Measurements from ENCODE around the gene MBNL3. TPM values are rescaled to one million over a fixed set of nuclear protein-coding genes. Genes with fewer than 3 reads are reported as not detected.

MBNL3 gene
- total RNA-seq, 1 experiment from 2014 or later: 195 TPM

- no peaks in the 10 kb centered on the region for H3K9me3 Mint-ChIP-seq (ENCODE audit: unreplicated experiment)
- 0 out of 2 replicates have a peak, but pooled peaks cover 13% of the 10 kb centered on the region for H3K4me1 ChIP-seq
- CTCF ChIA-PET: interaction anchor here (1.6 kb wide), 1 partner anchor 71 kb away, joined by 6 read pairs; no protein-coding TSS in a partner anchor
- no peaks in the 10 kb centered on the region for H3K4me1 Mint-ChIP-seq (ENCODE audit: low read depth, unreplicated experiment)
- H3K4me3 Mint-ChIP-seq (ENCODE audit: unreplicated experiment): no peak overlapping the region
- H3K36me3 Mint-ChIP-seq (ENCODE audit: insufficient read depth, unreplicated experiment): no peaks in the 10 kb centered on the region
- H3K9me3 ChIP-seq: no peaks in the 10 kb centered on the region
- POLR2A ChIA-PET: no interaction called here
- no peaks in the 10 kb centered on the region for H3K27me3 Mint-ChIP-seq (ENCODE audit: insufficient read depth, unreplicated experiment)
- H3K27me3 ChIP-seq (replicated peaks; ENCODE audit: control insufficient read depth, insufficient read depth, low read length): no peaks in the 10 kb centered on the region
- no peak for DNase-seq
- no peak overlapping the region for H3K4me3 ChIP-seq (ENCODE audit: low read depth, low read length)
- no peak overlapping the region for H3K27ac Mint-ChIP-seq (ENCODE audit: unreplicated experiment)
- no TSS peak for BruUV-seq (replicated peaks)
- no peaks in the 10 kb centered on the region for H3K36me3 ChIP-seq (ENCODE audit: control insufficient read depth, insufficient read depth, low read length)
- intact Hi-C loops (cut with micrococcal nuclease; ENCODE audit: unreplicated experiment): loop anchor here (10.0 kb wide), 2 partner anchors 189 to 649 kb away; no protein-coding TSS in a partner anchor
- TF ChIP-seq, protein P1, sequence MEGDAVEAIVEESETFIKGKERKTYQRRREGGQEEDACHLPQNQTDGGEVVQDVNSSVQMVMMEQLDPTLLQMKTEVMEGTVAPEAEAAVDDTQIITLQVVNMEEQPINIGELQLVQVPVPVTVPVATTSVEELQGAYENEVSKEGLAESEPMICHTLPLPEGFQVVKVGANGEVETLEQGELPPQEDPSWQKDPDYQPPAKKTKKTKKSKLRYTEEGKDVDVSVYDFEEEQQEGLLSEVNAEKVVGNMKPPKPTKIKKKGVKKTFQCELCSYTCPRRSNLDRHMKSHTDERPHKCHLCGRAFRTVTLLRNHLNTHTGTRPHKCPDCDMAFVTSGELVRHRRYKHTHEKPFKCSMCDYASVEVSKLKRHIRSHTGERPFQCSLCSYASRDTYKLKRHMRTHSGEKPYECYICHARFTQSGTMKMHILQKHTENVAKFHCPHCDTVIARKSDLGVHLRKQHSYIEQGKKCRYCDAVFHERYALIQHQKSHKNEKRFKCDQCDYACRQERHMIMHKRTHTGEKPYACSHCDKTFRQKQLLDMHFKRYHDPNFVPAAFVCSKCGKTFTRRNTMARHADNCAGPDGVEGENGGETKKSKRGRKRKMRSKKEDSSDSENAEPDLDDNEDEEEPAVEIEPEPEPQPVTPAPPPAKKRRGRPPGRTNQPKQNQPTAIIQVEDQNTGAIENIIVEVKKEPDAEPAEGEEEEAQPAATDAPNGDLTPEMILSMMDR (IDR thresholded peaks at IDR 0.05; ENCODE audit: insufficient read depth in 1 of 2, low read depth in 1 of 2, low read length in 1 of 2, severe bottlenecking in 1 of 2, unreplicated experiment in 1 of 2): no peak
Observed at GRCh38 chrX:132483488-132483887, 5.3 kb downstream of the MBNL3 start.

- Mint-ChIP-seq H3K4me1 (ENCODE audit: low read depth, unreplicated experiment) (no peaks in the 10 kb centered on the region), H3K4me3 (ENCODE audit: unreplicated experiment) (no peak overlapping the region), H3K27me3 (ENCODE audit: insufficient read depth, unreplicated experiment) (no peaks in the 10 kb centered on the region), H3K27ac (ENCODE audit: unreplicated experiment) (no peak overlapping the region), H3K36me3 (ENCODE audit: insufficient read depth, unreplicated experiment) (no peaks in the 10 kb centered on the region), H3K9me3 (ENCODE audit: unreplicated experiment) (no peaks in the 10 kb centered on the region)
- Histone ChIP-seq H3K9me3 (no peaks in the 10 kb centered on the region), H3K4me1 (0 out of 2 replicates have a peak, but pooled peaks cover 13% of the 10 kb centered on the region), H3K27me3 (replicated peaks; ENCODE audit: control insufficient read depth, insufficient read depth, low read length) (no peaks in the 10 kb centered on the region), H3K36me3 (ENCODE audit: control insufficient read depth, insufficient read depth, low read length) (no peaks in the 10 kb centered on the region), H3K4me3 (ENCODE audit: low read depth, low read length) (no peak overlapping the region)
- BruUV-seq (replicated peaks): no TSS peak
- CTCF ChIA-PET: no interaction called here
- POLR2A ChIA-PET: no interaction called here
- TF ChIP-seq, protein P1 (IDR thresholded peaks at IDR 0.05; ENCODE audit: insufficient read depth in 1 of 2, low read depth in 1 of 2, low read length in 1 of 2, severe bottlenecking in 1 of 2, unreplicated experiment in 1 of 2): no peak
- intact Hi-C loops (cut with micrococcal nuclease; ENCODE audit: unreplicated experiment): loop anchor here (10.0 kb wide), 2 partner anchors 188 to 648 kb away; no protein-coding TSS in a partner anchor
- no peak for DNase-seq
Observed at GRCh38 chrX:132482632-132483031, 6.2 kb downstream of the MBNL3 start.

- intact Hi-C loops (cut with micrococcal nuclease; ENCODE audit: unreplicated experiment): loop anchor here (10.0 kb wide), 2 partner anchors 187 to 647 kb away; no protein-coding TSS in a partner anchor
- H3K4me1 Mint-ChIP-seq (ENCODE audit: low read depth, unreplicated experiment): no peaks in the 10 kb centered on the region
- Histone ChIP-seq H3K4me3 (ENCODE audit: low read depth, low read length) (no peak overlapping the region), H3K9me3 (no peaks in the 10 kb centered on the region), H3K36me3 (ENCODE audit: control insufficient read depth, insufficient read depth, low read length) (no peaks in the 10 kb centered on the region), H3K4me1 (0 out of 2 replicates have a peak, but pooled peaks cover 9% of the 10 kb centered on the region), H3K27me3 (replicated peaks; ENCODE audit: control insufficient read depth, insufficient read depth, low read length) (no peaks in the 10 kb centered on the region)
- no TSS peak for BruUV-seq (replicated peaks)
- H3K9me3 Mint-ChIP-seq (ENCODE audit: unreplicated experiment): no peaks in the 10 kb centered on the region
- CTCF ChIA-PET: no interaction called here
- no peaks in the 10 kb centered on the region for H3K27me3 Mint-ChIP-seq (ENCODE audit: insufficient read depth, unreplicated experiment)
- POLR2A ChIA-PET: no interaction called here
- no peak overlapping the region for H3K4me3 Mint-ChIP-seq (ENCODE audit: unreplicated experiment)
- no peak overlapping the region for H3K27ac Mint-ChIP-seq (ENCODE audit: unreplicated experiment)
- TF ChIP-seq, protein P1 (IDR thresholded peaks at IDR 0.05; ENCODE audit: insufficient read depth in 1 of 2, low read depth in 1 of 2, low read length in 1 of 2, severe bottlenecking in 1 of 2, unreplicated experiment in 1 of 2): no peak
- no peaks in the 10 kb centered on the region for H3K36me3 Mint-ChIP-seq (ENCODE audit: insufficient read depth, unreplicated experiment)
- no peak for DNase-seq
Observed at GRCh38 chrX:132481449-132481848, 7.4 kb downstream of the MBNL3 start.

Data from Caco-2 (cell line).